Activated T-cell treated with anti-CD3 and anti-CD28 coated beads, Interleukin-2, amount 50 U/mL, for 4 hours (primary cell): ENCODE measurements around the gene CREG2. TPM values are rescaled to one million over a fixed set of nuclear protein-coding genes. Genes with fewer than 3 reads are reported as not detected.

Source experiments
- ATAC-seq, 2 donors: fragments of 200-7000 bp; cut with Tn5 transposase; one replicate each; pipeline ENCODE4 v1.10.0; 2021
- DNase-seq: peaks from one replicate; pipeline ENCODE4 v3.0.0-alpha.2; 2020
- H3K27me3 Mint-ChIP-seq: one replicate; pipeline ENCODE4 v1.8.0; 2021; ENCODE audit warnings: low read depth, mixed read lengths
- H3K36me3 Mint-ChIP-seq: one replicate; pipeline ENCODE4 v1.8.0; 2022; ENCODE audit warnings: mixed read lengths; ENCODE audit not compliant: insufficient read depth
- H3K4me1 Mint-ChIP-seq: one replicate; pipeline ENCODE4 v1.8.0; 2021; ENCODE audit warnings: low read depth, mixed read lengths
- H3K4me3 Mint-ChIP-seq: one replicate; pipeline ENCODE4 v1.8.0; 2021; ENCODE audit warnings: mild to moderate bottlenecking, moderate library complexity, mixed read lengths
- H3K9me3 Mint-ChIP-seq: one replicate; pipeline ENCODE4 v1.8.0; 2021; ENCODE audit warnings: mixed read lengths
- total RNA-seq, 3 donors: library from RNA; stranded (reverse); gene quantifications; one replicate each; pipeline ENCODE4 v1.2.1, GENCODE V29; 2021

Gene CREG2
- total RNA-seq, 3 donors from 2014 or later = not detected

DNA sequence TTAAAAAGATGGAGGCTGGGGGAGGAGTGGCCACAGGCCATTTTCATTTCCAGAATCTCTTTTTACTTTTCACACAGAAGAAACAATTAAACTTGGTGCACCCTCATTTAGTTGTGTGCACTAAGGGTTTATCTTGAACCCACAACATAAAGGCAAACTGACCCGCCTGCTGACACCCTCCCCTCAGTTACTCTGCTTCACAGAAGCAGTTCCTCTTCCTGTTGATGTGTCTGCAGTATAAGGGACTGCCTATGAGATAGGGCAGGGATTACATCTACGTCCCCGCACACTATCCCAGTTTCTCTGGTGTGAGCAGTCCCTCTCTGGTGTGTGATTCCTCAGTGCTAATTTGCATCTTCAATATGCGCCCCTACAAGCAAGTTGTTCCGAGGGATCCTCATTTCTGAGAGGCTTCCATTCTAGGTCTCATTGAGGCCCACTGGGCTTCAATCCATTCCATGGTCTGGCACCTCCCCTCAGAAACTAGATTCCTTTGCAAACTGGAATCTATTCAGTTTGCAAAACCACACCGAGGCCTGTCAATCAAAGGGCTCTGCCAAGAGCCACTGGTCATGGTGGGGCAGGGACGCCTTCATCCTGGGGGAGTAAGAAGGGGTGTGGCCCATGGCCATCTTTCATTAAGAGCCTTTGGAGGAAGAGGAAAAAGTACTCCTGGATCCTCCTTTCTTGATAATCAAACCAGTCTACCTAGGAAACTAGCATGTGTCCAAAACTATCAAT is 12.3 kb downstream of the CREG2 start:
- DNase-seq (no peak), ATAC-seq (no peak)
- Mint-ChIP-seq H3K4me3 (no peak overlapping the region), H3K9me3 (peaks cover 11% of the 10 kb centered on the region), H3K27me3 (peaks cover 3% of the 10 kb centered on the region), H3K36me3 (peaks cover 4% of the 10 kb centered on the region), H3K4me1 (peaks cover 6% of the 10 kb centered on the region)

GRCh38 chr2:101372792-101373191 is 14.5 kb downstream of the CREG2 start:
- DNase-seq = no peak
- H3K4me3 Mint-ChIP-seq = no peak overlapping the region
- peaks cover 6% of the 10 kb centered on the region for H3K4me1 Mint-ChIP-seq
- no peak for ATAC-seq
- peaks cover 4% of the 10 kb centered on the region for H3K36me3 Mint-ChIP-seq
- peaks cover 11% of the 10 kb centered on the region for H3K9me3 Mint-ChIP-seq
- peaks cover 3% of the 10 kb centered on the region for H3K27me3 Mint-ChIP-seq

GRCh38 chr2:101371636-101372035 is 15.7 kb downstream of the CREG2 start:
- Mint-ChIP-seq H3K36me3 (peaks cover 4% of the 10 kb centered on the region), H3K27me3 (peaks cover 3% of the 10 kb centered on the region), H3K9me3 (peaks cover 11% of the 10 kb centered on the region), H3K4me3 (no peak overlapping the region), H3K4me1 (peaks cover 6% of the 10 kb centered on the region)
- DNase-seq (no peak), ATAC-seq (no peak)

DNA sequence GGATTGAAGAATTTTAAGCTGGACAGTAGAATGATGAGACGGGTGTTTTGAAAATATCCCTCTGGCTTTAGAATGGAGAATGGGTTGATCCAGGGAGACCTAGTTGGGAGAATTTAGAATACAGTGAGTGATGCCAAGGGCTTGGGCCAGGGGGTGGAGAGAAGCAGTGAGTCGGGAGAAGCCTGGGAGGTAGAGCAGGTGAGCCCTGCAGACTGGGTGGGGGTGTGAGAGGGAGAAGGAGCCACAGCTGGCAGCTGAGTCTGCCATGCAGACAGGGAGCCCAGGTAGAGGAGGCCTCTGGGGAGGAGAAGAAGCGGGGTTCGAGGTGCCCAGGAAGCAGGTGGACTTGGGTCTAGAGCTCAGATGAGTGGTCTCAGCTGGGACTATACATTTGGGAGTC is 18.2 kb downstream of the CREG2 start:
- DNase-seq (no peak), ATAC-seq (no peak)
- peaks cover 2% of the 10 kb centered on the region for H3K4me1 Mint-ChIP-seq
- peaks cover 3% of the 10 kb centered on the region for H3K27me3 Mint-ChIP-seq
- H3K9me3 Mint-ChIP-seq = peaks cover 11% of the 10 kb centered on the region
- peaks cover 4% of the 10 kb centered on the region for H3K36me3 Mint-ChIP-seq
- no peak overlapping the region for H3K4me3 Mint-ChIP-seq

DNA sequence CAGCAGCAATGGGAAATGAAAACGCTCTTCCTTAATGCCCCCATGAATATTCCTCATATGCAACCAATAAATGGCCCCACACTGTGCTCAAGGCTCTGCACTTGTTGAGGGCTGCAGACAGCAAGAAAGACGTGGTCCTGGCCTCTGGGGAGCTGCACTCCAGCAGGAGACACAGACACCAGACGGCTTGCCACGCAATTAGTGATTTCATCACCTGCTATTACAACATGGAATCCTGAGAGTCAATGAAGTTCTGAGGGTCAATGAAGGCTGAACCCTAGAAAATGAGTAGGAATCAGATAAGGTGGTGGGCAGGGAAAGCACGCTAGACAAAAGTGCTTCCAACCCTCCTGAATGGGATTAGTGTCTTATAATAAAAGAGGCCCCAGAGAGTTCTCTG is 18.9 kb downstream of the CREG2 start:
- Mint-ChIP-seq H3K36me3 (peaks cover 3% of the 10 kb centered on the region), H3K4me3 (no peak overlapping the region), H3K9me3 (peaks cover 10% of the 10 kb centered on the region), H3K4me1 (peaks cover under 1% of the 10 kb centered on the region), H3K27me3 (peaks cover 3% of the 10 kb centered on the region)
- ATAC-seq (no peak), DNase-seq (no peak)

- ATAC-seq = no peak
- no peak overlapping the region for H3K4me3 Mint-ChIP-seq
- peaks cover 3% of the 10 kb centered on the region for H3K27me3 Mint-ChIP-seq
- H3K4me1 Mint-ChIP-seq = peaks cover 2% of the 10 kb centered on the region
- no peak for DNase-seq
- H3K36me3 Mint-ChIP-seq = no peaks in the 10 kb centered on the region
- peaks cover 2% of the 10 kb centered on the region for H3K9me3 Mint-ChIP-seq
Measured at GRCh38 chr2:101367508-101367907, 19.8 kb downstream of the CREG2 start.

GRCh38 chr2:101364878-101365277 is 22.4 kb downstream of the CREG2 start:
- no peak for DNase-seq
- ATAC-seq = no peak

GRCh38 chr2:101362777-101363176 is 24.5 kb downstream of the CREG2 start:
- no peak overlapping the region for H3K4me3 Mint-ChIP-seq
- H3K4me1 Mint-ChIP-seq = peaks cover 29% of the 10 kb centered on the region
- no peak for DNase-seq
- H3K27me3 Mint-ChIP-seq = no peaks in the 10 kb centered on the region
- no peak for ATAC-seq
- H3K36me3 Mint-ChIP-seq = no peaks in the 10 kb centered on the region
- H3K9me3 Mint-ChIP-seq = no peaks in the 10 kb centered on the region

More at GRCh38 chr2:101364878-101365277, 22.4 kb downstream of the CREG2 start:
- H3K9me3 Mint-ChIP-seq = no peaks in the 10 kb centered on the region
- no peaks in the 10 kb centered on the region for H3K36me3 Mint-ChIP-seq
- H3K27me3 Mint-ChIP-seq = no peaks in the 10 kb centered on the region
- H3K4me3 Mint-ChIP-seq = no peak overlapping the region
- H3K4me1 Mint-ChIP-seq = peaks cover 27% of the 10 kb centered on the region

DNA sequence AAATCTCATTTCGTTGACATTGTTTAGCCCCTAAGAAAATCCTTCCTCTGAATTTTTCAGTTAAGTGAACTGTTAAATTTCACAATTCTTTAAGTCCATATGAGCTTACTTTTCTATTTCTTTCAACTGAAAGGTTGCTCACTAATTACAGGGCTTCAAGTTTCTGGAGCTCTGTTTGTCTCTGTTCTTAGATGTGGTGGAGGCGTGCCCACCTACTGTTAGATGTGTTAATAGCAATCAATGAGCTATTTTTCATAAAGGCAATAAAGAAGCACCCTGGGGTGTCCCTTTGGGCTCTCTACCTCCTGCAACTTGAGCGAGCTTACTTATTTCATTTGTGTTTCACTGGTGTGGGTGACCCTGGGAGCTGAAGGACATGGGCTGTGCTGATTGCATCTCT is 25.0 kb downstream of the CREG2 start:
- ATAC-seq (no peak), DNase-seq (no peak)
- H3K36me3 Mint-ChIP-seq = no peaks in the 10 kb centered on the region
- H3K4me3 Mint-ChIP-seq = no peak overlapping the region
- no peaks in the 10 kb centered on the region for H3K27me3 Mint-ChIP-seq
- H3K4me1 Mint-ChIP-seq = peaks cover 29% of the 10 kb centered on the region
- no peaks in the 10 kb centered on the region for H3K9me3 Mint-ChIP-seq

GRCh38 chr2:101361522-101361921 is 25.8 kb downstream of the CREG2 start:
- Mint-ChIP-seq H3K36me3 (no peaks in the 10 kb centered on the region), H3K4me3 (no peak overlapping the region)
- peak; percentile 57 to 66 for ATAC-seq

GRCh38 chr2:101361121-101361520 is 26.2 kb downstream of the CREG2 start:
- no peaks in the 10 kb centered on the region for H3K27me3 Mint-ChIP-seq
- H3K36me3 Mint-ChIP-seq = no peaks in the 10 kb centered on the region
- H3K4me3 Mint-ChIP-seq = no peak overlapping the region
- DNase-seq (no peak), ATAC-seq (no peak)
- H3K4me1 Mint-ChIP-seq = peaks cover 30% of the 10 kb centered on the region
- H3K9me3 Mint-ChIP-seq = no peaks in the 10 kb centered on the region

More at GRCh38 chr2:101361522-101361921, 25.8 kb downstream of the CREG2 start:
- Mint-ChIP-seq H3K4me1 (peaks cover 29% of the 10 kb centered on the region), H3K9me3 (no peaks in the 10 kb centered on the region), H3K27me3 (no peaks in the 10 kb centered on the region)
- DNase-seq = no peak

DNA sequence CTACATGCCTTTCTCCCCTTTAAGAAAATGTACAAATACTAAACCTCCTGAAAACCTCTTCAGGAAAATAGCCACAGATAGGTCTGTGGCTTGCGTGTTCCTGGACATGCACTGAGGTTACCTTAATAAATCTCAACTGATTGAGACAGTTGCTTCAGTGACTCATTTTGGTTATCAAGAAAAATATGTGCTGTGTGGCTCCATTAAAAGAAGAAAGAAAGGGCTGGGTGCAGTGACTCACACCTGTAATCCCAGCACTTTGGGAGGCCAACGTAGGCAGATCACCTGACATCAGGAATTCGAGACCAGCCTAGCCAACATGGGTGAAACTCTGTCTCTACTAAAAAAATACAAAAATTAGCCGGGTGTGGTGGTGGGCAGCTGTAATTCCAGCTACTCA is 27.1 kb downstream of the CREG2 start:
- no peak for ATAC-seq
- DNase-seq = no peak
- H3K4me3 Mint-ChIP-seq = no peak overlapping the region

GRCh38 chr2:101359410-101359954 is 27.8 kb downstream of the CREG2 start:
- H3K4me1 Mint-ChIP-seq = peaks cover 31% of the 10 kb centered on the region
- no peak overlapping the region for H3K4me3 Mint-ChIP-seq
- H3K9me3 Mint-ChIP-seq = no peaks in the 10 kb centered on the region
- no peak for DNase-seq
- ATAC-seq = no peak
- H3K36me3 Mint-ChIP-seq = no peaks in the 10 kb centered on the region
- no peaks in the 10 kb centered on the region for H3K27me3 Mint-ChIP-seq

More for the DNA sequence above, 27.1 kb downstream of the CREG2 start:
- Mint-ChIP-seq H3K27me3 (no peaks in the 10 kb centered on the region), H3K36me3 (no peaks in the 10 kb centered on the region), H3K9me3 (no peaks in the 10 kb centered on the region), H3K4me1 (peaks cover 31% of the 10 kb centered on the region)

DNA sequence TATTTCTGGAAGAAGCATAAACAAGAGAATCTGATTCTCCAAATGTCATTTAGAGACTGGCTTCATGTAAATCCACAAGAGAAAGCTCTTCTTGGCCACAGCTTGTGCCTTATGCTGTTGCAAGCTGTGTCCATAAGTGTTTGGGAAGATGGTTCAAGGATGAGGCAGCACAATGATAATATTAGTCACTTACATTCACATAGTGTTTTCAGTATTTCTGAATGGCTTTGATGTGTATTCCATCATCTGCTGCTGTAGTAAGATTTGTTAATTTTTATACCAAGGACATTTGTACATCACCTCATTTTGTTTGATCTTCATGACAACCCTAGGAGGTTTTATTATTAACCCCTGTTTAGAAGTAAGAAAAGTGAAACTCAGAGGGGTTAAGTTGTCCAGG is 29.9 kb downstream of the CREG2 start:
- ATAC-seq = no peak
- no peak for DNase-seq
- H3K27me3 Mint-ChIP-seq = no peaks in the 10 kb centered on the region
- H3K4me3 Mint-ChIP-seq = no peak overlapping the region
- H3K9me3 Mint-ChIP-seq = no peaks in the 10 kb centered on the region
- peaks cover 28% of the 10 kb centered on the region for H3K4me1 Mint-ChIP-seq
- no peaks in the 10 kb centered on the region for H3K36me3 Mint-ChIP-seq

DNA sequence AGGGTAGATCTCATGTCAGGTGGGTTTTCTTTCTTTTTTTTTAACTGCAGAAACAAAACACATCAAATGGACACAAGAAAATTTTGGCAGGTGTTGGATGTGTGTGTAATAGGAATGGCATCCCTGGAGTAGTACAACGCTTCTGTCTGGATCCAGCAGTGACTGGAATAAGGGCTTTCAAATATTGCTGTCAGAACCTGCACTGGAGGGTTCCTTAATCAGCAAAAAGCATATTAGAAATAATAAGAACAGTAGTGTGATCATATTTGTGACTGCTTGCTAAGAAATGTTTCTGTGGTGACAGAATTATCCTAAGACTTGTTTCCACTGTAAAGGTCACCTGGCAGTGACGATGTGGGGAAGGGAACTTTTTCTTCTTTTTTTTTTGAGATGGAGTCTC is 30.8 kb downstream of the CREG2 start:
- Mint-ChIP-seq H3K36me3 (no peaks in the 10 kb centered on the region), H3K4me3 (no peak overlapping the region), H3K27me3 (no peaks in the 10 kb centered on the region)

More for the DNA sequence above, 30.8 kb downstream of the CREG2 start:
- no peaks in the 10 kb centered on the region for H3K9me3 Mint-ChIP-seq
- ATAC-seq (no peak), DNase-seq (no peak)
- peaks cover 19% of the 10 kb centered on the region for H3K4me1 Mint-ChIP-seq
